K562 (cell line): ENCODE results near the gene OVCA2. TPM values are rescaled to one million over a fixed set of nuclear protein-coding genes. Genes with fewer than 3 reads are reported as not detected.

Experiments used
- ATAC-seq: fragments of 200-7000 bp; cut with Tn5 transposase; 3 replicates; pipeline ENCODE4 v1.9.1; 2020; ENCODE audit warnings: moderate library complexity
- BruUV-seq: library from RNA; stranded (reverse); fragments of 400-500 nt; replicated peaks from 2 replicates; lab custom pipeline; 2021; lab: Mats Ljungman, UMichigan
- CTCF ChIA-PET: fragments of 300-600 bp; formaldehyde crosslinking; extraction: SDS; loops from one replicate; lab custom pipeline; 2021; ENCODE audit warnings: low intra/inter-chr PET ratio; lab: Yijun Ruan, JAX
- POLR2A ChIA-PET: fragments of 300-600, 350-650 bp; sonication (Branson Sonifier 250); formaldehyde crosslinking; extraction: SDS; loops from one replicate; lab custom pipeline; 2021; ENCODE audit warnings: antibody characterized with exemption, inconsistent platforms; lab: Yijun Ruan, JAX
- DNase-seq, 4 experiments: peaks; one replicate each; pipeline versions ENCODE4 v3.0.0 to v3.0.0-alpha.2; 2011 to 2018; ENCODE audit warnings: low spot score in 3 of 4, mixed read lengths in 3 of 4; ENCODE audit errors: extremely low read depth in 1 of 4
- FAIRE-seq: peaks from 2 replicates; lab custom pipeline; 2011; peaks lifted over from hg19 to GRCh38; lab: Jason Lieb, UNC
- H2AFZ ChIP-seq: 2 replicates; pipeline ENCODE4 v1.6.0; 2011; ENCODE audit warnings: low read depth, low read length, control low read depth, inconsistent platforms
- H3K27ac ChIP-seq: fragments of 200-600 bp; 3 replicates; pipeline ENCODE4 v1.8.0; 2011; ENCODE audit warnings: low read depth, mild to moderate bottlenecking, control low read depth, inconsistent platforms, low read length, moderate library complexity, mixed read lengths; ENCODE audit errors: extremely low read depth
- H3K27me3 ChIP-seq, 2 experiments: fragments of 300-600 bp in 1 of 2; 2 replicates in 1 of 2; 3 replicates in 1 of 2; pipeline versions ENCODE4 v1.6.0 to v1.8.0; 2011; ENCODE audit warnings: inconsistent platforms in 2 of 2, low read length in 2 of 2, mild to moderate bottlenecking in 1 of 2, mixed read lengths in 1 of 2, moderate library complexity in 1 of 2; ENCODE audit not compliant: control insufficient read depth in 2 of 2, insufficient read depth in 2 of 2
- H3K36me3 ChIP-seq: fragments of 300-600 bp; 3 replicates; pipeline ENCODE4 v1.8.0; 2011; ENCODE audit warnings: mild to moderate bottlenecking, low read length, inconsistent platforms; ENCODE audit not compliant: control insufficient read depth, insufficient read depth
- H3K4me1 ChIP-seq, 2 experiments: fragments of 200-600 bp in 1 of 2; replicated peaks in 1 of 2; 2 replicates in 1 of 2; 3 replicates in 1 of 2; pipeline versions ENCODE4 v1.5.1 to v1.8.0; 2011; ENCODE audit warnings: inconsistent platforms in 2 of 2, low read length in 2 of 2, mild to moderate bottlenecking in 1 of 2, mixed read lengths in 1 of 2, moderate library complexity in 1 of 2; ENCODE audit not compliant: control insufficient read depth in 2 of 2, insufficient read depth in 2 of 2
- H3K4me2 ChIP-seq: 2 replicates; pipeline ENCODE4 v1.6.1; 2011; ENCODE audit warnings: low read length, control low read depth, inconsistent platforms, mixed read lengths; ENCODE audit not compliant: insufficient read depth
- H3K4me3 ChIP-seq: fragments of 200-600 bp; sonication (generic), shearing (Covaris generic); 2 replicates; pipeline ENCODE4 v1.5.1; 2016; ENCODE audit warnings: control low read depth, inconsistent platforms
- H3K79me2 ChIP-seq: fragments of 200-600 bp; 3 replicates; pipeline ENCODE4 v1.8.0; 2011; ENCODE audit warnings: low read length, inconsistent platforms; ENCODE audit not compliant: control insufficient read depth, insufficient read depth
- H3K9ac ChIP-seq, 2 experiments: 2 replicates each; pipeline versions ENCODE4 v1.6.0 to v1.6.1; 2011; ENCODE audit warnings: low read depth in 2 of 2, low read length in 2 of 2, control low read depth in 1 of 2, inconsistent platforms in 1 of 2, mild to moderate bottlenecking in 1 of 2, mixed read lengths in 1 of 2; ENCODE audit not compliant: insufficient read depth in 1 of 2
- H3K9me1 ChIP-seq: one replicate; pipeline ENCODE4 v1.6.0; 2011; ENCODE audit warnings: inconsistent platforms, mild to moderate bottlenecking, low read length, moderate library complexity; ENCODE audit not compliant: control insufficient read depth, insufficient read depth
- H3K9me3 ChIP-seq: replicated peaks from 2 replicates; pipeline ENCODE4 v1.5.1; 2011; ENCODE audit warnings: low read depth, low read length, inconsistent platforms; ENCODE audit not compliant: control insufficient read depth, insufficient read depth
- H4K20me1 ChIP-seq: replicated peaks from 2 replicates; pipeline ENCODE4 v1.6.1; 2011; ENCODE audit warnings: low read length, inconsistent platforms, mixed read lengths; ENCODE audit not compliant: control insufficient read depth, insufficient read depth
- CBX5 ChIP-seq: IDR thresholded peaks from 2 replicates; pipeline ENCODE4 v1.6.1; 2014; ENCODE audit warnings: low read depth, borderline replicate concordance
- EGR1 ChIP-seq: fragments of 450-650 bp; conservative IDR thresholded peaks from 2 replicates; pipeline ENCODE4 v1.6.1; 2017; ENCODE audit warnings: mild to moderate bottlenecking
- FIP1L1 ChIP-seq: fragments of 200-400 bp; formaldehyde crosslinking; IDR thresholded peaks from 2 replicates; pipeline ENCODE4 v1.6.1; 2018; ENCODE audit warnings: mild to moderate bottlenecking, low read depth, low read length; ENCODE audit not compliant: poor library complexity, severe bottlenecking
- FOXP1 ChIP-seq: sonication (generic); formaldehyde crosslinking; IDR thresholded peaks from 2 replicates; pipeline ENCODE4 v1.8.0; 2022; ENCODE audit warnings: mild to moderate bottlenecking, missing genetic modification reagents
- FUS ChIP-seq: fragments of 200-400 bp; formaldehyde crosslinking; optimal IDR thresholded peaks from 2 replicates; pipeline ENCODE3; 2017; ENCODE audit warnings: low read depth, low read length
- POLR2G ChIP-seq: fragments of 200-400 bp; formaldehyde crosslinking; IDR thresholded peaks from 2 replicates; pipeline ENCODE4 v1.6.1; 2017; ENCODE audit warnings: low read depth, mild to moderate bottlenecking, antibody characterized with exemption, low read length, moderate library complexity
- PRPF4 ChIP-seq: fragments of 200-400 bp; formaldehyde crosslinking; IDR thresholded peaks from one replicate; pipeline ENCODE4 v1.6.1; 2017; ENCODE audit warnings: low read length, low read depth, mild to moderate bottlenecking; ENCODE audit not compliant: insufficient read depth, poor library complexity, severe bottlenecking
- SLC30A9 ChIP-seq: fragments of 250-450 bp; sonication (Bioruptor Pico); IDR thresholded peaks from 2 replicates; pipeline ENCODE4 v1.8.0; 2022; ENCODE audit warnings: mild to moderate bottlenecking, moderate library complexity
- STAT5B ChIP-seq: fragments of 250-450 bp; sonication (Bioruptor Pico); IDR thresholded peaks from 2 replicates; pipeline ENCODE4 v1.8.0; 2021; ENCODE audit warnings: mild to moderate bottlenecking, inconsistent platforms
- YY1 ChIP-seq, 3 experiments: IDR thresholded peaks; 2 replicates each; pipeline ENCODE4 v1.6.1; 2011; ENCODE audit warnings: low read length in 2 of 3, mild to moderate bottlenecking in 2 of 3, moderate library complexity in 2 of 3, borderline replicate concordance in 1 of 3, control low read depth in 1 of 3, low read depth in 1 of 3; ENCODE audit not compliant: insufficient read depth in 3 of 3, insufficient replicate concordance in 2 of 3, control insufficient read depth in 1 of 3, insufficient read length in 1 of 3; ENCODE audit errors: extremely low read depth in 1 of 3
- ZBTB33 ChIP-seq: sonication (generic); formaldehyde crosslinking; IDR thresholded peaks from 2 replicates; pipeline ENCODE4 v1.8.1; 2023; ENCODE audit warnings: mild to moderate bottlenecking, missing genetic modification reagents
- ZNF75A ChIP-seq: fragments of 450-650 bp; formaldehyde crosslinking; IDR thresholded peaks from 2 replicates; pipeline ENCODE4 v1.4.0; 2020; ENCODE audit warnings: mild to moderate bottlenecking
- WGBS: fragments of 100-300 bp; shearing (Covaris generic); methylation state at CpG from one replicate; pipeline ENCODE4 v1.1.6; 2016; ENCODE audit warnings: low coverage, mixed read lengths; ENCODE audit not compliant: insufficient coverage; ENCODE audit errors: missing lambda C conversion rate; 5-methylcytosine and 5-hydroxymethylcytosine counted together
- in situ Hi-C: fragments of 300-500 bp; cut with MboI; formaldehyde crosslinking; loops from 4 replicates; pipeline ENCODE4 v1.15.0; 2018; ENCODE audit warnings: inconsistent platforms, mixed read lengths
- intact Hi-C: fragments of 100-400 bp; cut with micrococcal nuclease; formaldehyde crosslinking; loops from 2 replicates; pipeline ENCODE4 v1.14.2; 2022
- polyA plus RNA-seq, 8 experiments: library from polyadenylated mRNA; depleted of rRNA in 4 of 8; stranded (reverse) in 5 of 8; unstranded in 3 of 8; fragments of >200 nt; fragmentation: Nextera tagmentation in 2 of 8; fragmentation: Illumina TruSeq in 1 of 8; extraction: Ambion mirVana in 2 of 8; extraction: Trizol in 1 of 8; gene quantifications; 2 replicates each; pipeline versions ENCODE4 v1.2.1 to v1.2.3, GENCODE V29; 2011 to 2014; ENCODE audit warnings: inconsistent platforms in 1 of 8, missing spikeins in 1 of 8
- total RNA-seq, 7 experiments: library from RNA; depleted of rRNA in 6 of 7; stranded (reverse); fragments of >200 nt in 6 of 7; fragmentation: Illumina TruSeq in 2 of 7; extraction: Trizol in 2 of 7; gene quantifications; 2 replicates each; pipeline versions ENCODE4 v1.2.1 to v1.2.3, GENCODE V29; 2011 to 2021; ENCODE audit warnings: low replicate concordance in 1 of 7

Gene OVCA2
- total and polyA plus RNA-seq, 9 of the 15 experiments (the other 6 are each of a cell fraction or from before 2014, with no cell fraction given), result 3.0 to 23.7 (median 14.1) TPM

DNA sequence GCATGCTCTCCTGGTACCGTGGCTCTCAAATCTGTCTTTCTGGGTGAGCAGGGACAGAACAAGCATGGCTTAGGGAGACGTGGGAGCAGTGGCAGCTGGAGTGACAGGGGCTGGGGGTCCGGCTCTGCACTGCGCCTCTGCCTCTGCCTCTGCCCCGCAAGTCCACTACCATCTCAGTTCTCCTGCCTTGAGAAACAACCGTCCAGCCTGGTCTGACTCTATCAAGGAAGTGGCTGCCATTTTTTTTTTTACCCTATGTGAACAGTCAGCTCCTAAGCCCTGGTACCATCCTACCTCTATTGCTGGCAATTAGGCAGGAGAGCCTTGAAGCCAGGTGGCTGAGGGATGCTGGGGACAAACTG lies 29.2 kb downstream of the OVCA2 start:
- no peak overlapping the region; a peak in 1 of 4 replicates for H3K9ac ChIP-seq
- H3K4me1 ChIP-seq, result peaks cover 0 to 4% of the 10 kb centered on the region in 2 experiments; a peak in 1 of 5 replicates
- no peaks in the 10 kb centered on the region for H3K9me1 ChIP-seq
- no peaks in the 10 kb centered on the region for H3K27me3 ChIP-seq
- no peak overlapping the region for H3K27ac ChIP-seq
- no TSS peak for BruUV-seq
- H3K9me3 ChIP-seq, result no peaks in the 10 kb centered on the region
- no peaks in the 10 kb centered on the region for H4K20me1 ChIP-seq
- no peak for FAIRE-seq
- in situ Hi-C loops, result no loop called here
- TF ChIP-seq FUS (no peak), FIP1L1 (no peak), STAT5B (CRISPR knock-in tag) (no peak), POLR2G (no peak), YY1 (IDR thresholded peaks at IDR 0.05; ENCODE audit: borderline replicate concordance in 1 of 3, control insufficient read depth in 1 of 3, extremely low read depth in 1 of 3, insufficient read depth in 3 of 3, insufficient read length in 1 of 3, insufficient replicate concordance in 2 of 3, low read depth in 1 of 3, low read length in 2 of 3) (no peak), PRPF4 (no peak), ZNF75A (no peak), CBX5 (no peak), FOXP1 (no peak), SLC30A9 (CRISPR knock-in tag) (no peak), ZBTB33 (CRISPR knock-in tag) (no peak), EGR1 (no peak)
- TF ChIP-seq, all 486 proteins: peak for 0
- ATAC-seq (no peak), DNase-seq (no peak)
- intact Hi-C loops, result no loop called here
- Histone ChIP-seq H3K4me2 (no peak overlapping the region), H3K79me2 (no peaks in the 10 kb centered on the region), H3K4me3 (no peak overlapping the region), H3K36me3 (peaks cover 8% of the 10 kb centered on the region; the same call in 1 of the 3 replicates), H2AFZ (no peak overlapping the region)
- 90% methylated on average over 3 of the region's 6 CpGs for WGBS
- CTCF ChIA-PET, result no interaction called here
- POLR2A ChIA-PET, result interaction anchor here (0.6 kb wide), 1 partner anchor 10 kb away, joined by 3 read pairs; no protein-coding TSS in a partner anchor
